HG02678 (cell line): ENCODE measurements around the gene PPM1B.
A peak's percentile ranks its signal among the peaks of the same experiment; 100 is the strongest.
"Not testable (repeated sequence)": the region's sequence is repeated elsewhere in the genome, so short reads cannot be mapped to it uniquely, and the experiment has no call there.

Experiments
- ATAC-seq: cut with Tn5 transposase; IDR thresholded peaks from one replicate; pipeline ENCODE4 v1.9.1; 2021; ENCODE audit warnings: mild to moderate bottlenecking, moderate library complexity; ENCODE audit not compliant: unreplicated experiment

PPM1B gene

DNA sequence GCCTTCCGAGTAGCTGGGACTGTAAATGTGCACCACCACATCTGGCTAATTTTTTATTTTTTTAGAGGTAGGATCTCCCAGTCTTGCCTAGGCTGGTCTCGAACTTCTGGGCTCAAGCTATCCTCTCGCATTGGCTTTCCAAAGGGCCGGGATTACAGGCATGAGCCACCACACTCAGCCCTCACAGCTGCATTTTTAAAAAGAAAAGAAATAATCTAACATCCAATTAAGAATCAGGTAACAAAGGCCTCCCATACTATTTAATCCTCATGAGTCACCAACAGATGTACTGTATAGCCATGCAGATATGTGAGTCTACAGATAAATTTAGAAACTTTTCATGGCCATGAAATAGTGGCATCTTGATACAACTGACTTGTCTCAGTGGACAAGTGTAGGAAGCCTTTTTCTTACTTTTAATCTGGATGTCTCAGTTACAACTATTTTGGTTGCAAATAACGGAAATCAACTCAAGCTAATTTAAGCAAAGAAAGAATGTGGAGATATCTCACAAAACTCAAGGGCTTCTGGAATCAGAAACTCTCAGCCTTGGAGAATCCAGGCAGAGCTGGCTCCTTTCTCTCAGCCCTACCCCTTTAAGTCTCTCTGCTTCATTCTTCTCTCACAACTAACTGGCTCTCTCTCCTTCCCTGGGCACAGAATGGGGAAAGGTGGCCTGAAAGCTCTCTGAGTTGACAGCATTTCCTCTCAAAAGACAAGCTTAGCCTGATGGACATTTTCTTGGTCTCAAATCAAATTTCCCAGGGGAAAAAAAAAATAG lies 12.8 kb upstream of the PPM1B start:
- no peak for ATAC-seq

DNA sequence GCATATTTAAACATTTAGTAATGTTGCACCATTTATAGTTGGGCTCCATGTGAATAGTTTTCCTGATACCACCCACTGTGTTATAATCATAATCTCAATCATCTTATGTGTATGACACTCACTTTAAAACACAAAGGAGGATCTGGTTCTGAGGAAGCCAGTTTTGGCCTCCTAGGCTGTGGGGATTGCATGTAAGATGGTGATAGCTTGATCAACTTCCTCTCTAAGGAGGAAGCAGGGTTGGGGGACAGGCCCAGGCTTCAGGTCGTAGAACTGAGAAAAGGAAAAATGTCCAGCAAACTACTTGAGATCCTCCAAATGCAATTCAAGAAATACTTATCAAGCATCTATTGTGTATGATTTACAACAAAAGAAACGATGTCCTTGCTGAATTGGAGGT lies 4.9 kb upstream of the PPM1B start:
- ATAC-seq: no peak

DNA sequence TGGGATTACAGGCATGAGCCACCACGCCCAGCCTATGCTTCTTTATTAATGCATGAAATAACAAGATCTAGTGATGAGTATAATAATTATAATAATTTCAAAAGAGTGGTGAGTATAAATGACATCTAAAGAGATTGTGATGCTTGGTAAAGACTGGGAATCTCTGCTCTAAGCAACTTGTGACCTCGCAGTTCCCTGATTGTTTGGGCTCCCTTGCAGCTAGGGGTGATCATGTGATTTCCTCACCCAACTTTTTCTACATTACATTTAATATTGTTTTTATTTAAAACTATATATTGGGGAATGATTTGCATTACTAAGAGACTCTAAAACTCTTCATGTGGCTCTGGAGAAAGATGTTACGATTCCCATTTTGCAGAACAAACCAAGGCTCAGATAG lies 4.1 kb upstream of the PPM1B start:
- ATAC-seq: no peak

DNA sequence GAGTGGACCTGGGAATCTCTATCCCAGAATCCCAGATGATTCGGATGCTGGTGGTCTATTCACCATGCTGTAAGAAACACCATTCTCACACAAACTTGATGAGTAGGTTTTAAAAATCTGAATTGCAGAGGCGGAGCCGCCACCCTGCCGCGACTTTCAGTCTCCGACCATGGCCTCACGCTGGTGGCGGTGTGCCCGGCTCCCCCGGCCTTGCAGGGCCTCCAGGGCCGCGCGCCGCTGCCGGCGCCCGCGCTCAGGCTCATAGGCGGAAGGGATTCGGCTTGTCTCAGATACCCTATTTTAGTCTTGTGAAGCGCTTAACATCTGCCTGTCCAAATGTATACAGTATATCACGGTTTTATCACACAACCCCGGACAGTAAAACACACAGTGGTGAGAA lies 2.6 kb upstream of the PPM1B start:
- no peak for ATAC-seq

DNA sequence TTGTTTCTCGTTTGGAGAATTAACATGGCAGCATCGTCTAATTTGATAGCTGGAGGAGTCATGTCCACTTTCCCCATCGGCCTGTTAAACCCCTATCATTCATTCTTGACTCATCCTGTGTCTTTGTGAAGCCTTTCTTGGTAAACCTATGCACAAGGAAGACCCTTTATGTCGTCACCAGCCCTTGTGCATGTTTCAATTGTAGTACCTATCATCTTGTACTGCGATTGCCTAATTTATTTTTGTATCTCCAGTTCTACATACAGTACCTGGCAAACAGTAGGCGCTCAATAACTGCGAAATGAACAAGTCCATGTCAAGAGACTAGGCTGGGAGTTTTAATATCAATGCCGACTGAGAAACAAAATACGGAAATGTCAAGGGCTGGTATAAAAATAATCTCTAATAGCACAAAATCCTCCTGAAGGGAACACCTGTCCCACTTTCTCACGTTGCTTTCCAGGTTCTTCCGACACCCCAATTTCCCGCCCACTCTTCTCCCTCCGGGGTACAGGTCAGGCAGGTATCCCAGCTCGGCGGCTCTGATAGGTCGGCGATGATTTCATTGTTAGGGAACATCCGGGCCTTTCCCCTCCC lies 1.3 kb upstream of the PPM1B start:
- no peak for ATAC-seq

DNA sequence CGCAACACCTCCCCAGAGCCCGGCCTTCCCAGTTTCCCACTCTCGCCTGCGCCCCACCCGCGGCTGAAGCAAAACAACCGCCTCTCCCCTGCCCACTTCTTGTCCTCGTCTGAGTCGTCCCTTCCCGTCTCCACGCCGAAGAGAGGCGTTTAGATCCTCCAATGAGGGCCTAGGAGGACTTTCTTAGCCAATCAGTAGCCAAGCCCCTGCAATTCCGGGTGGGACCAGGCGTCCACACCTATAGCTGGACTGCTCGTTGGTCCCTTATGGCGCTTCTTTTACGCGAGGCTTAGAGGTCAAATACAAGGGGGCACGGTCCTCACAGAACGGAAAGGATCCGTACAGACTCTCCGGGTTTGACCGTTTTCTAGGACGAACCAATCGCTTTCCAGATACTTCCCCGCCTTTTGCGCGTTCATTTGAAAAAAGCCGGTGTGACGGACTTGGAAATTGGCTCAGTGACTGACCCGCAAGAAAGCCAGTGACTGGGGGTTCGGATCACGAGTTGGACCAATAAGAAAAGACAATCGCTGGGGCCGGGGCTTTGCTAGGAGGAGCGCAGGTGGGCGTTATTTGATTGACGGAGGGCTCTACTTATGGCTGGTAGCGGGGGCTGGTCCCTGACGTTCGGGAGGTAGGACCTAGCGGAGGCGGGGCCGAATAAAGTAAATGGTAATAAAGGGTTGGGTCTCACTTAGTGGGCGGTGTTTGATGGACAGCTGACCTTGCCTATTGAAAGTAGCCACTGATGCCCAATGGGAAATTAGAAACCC lies 581 bp upstream of the PPM1B start:
- ATAC-seq: peak; percentile 81

DNA sequence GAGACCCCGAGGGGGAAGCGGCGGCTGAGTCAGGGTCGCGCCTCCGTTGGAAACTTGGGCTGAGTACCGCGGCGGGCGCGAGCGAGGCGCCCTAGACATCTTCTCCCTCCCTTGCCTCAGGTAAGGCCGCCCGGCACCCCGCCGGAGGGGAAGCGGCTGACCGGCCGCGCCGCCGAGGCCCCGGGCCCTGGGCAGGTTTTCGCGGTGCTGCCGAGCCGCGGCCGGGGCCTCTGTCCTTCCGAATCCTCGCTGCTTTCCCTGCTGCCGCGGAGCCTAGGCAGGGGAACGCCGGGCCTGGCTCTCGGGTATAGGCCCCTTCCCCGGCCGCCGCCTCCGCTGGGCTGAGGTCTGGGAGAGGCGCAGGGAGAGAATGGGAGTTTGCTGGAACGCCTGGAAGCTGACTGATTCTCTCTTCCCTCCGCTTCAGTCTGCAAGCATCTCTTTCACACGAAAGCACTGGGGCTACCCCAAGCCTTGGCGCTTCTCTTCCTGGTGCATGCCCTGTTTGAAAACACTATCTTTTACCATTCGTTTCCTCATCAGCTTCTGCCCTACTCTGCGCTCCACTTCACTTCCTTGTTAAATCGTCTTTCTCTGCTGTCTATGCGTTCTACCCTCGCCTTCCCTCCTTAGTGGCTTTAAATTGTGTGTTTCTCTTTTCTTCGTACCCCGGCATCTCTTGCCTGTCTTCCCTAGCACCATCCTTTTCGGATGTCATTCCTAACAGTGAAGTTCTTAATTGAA lies 652 bp downstream of the PPM1B start:
- no peak for ATAC-seq

DNA sequence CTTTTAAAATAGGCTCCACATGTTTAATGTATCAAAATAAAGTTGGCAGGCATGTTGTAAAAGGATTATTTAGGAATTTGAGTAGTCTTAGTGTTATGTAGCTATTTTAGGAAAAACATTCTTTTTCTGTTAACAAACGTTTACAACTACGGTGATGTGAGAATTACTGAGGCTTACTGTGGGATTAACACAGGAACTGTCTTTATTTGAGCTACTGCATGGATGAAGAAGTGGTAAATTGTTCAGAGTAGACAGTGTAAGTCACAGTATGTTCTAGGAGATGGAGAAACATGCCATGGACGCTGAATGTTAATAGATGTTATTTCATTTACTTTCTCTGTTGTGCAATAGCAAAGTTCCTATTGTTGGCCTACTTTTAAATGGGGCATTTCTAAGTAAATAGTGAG lies 1.6 kb downstream of the PPM1B start:
- ATAC-seq: no peak

DNA sequence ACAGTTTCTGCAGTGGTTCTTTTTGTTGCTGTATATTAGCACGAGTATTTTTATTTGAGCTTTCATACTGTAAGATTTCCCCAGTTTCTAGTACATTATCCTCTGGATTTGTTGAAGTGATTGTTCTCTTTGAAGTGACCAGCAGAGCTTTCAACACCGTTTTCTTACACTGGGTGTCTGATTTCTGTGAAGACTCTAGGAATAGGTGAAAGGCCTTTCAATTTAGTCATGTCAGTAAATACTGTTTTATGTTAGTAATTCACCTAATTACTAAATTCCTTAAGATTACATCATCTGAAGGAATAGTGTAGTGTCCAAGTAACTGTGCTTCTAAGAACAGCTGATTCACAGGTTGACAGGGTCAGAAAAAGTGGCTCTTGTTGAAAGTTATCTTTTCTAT lies 2.3 kb downstream of the PPM1B start:
- no peak for ATAC-seq

DNA sequence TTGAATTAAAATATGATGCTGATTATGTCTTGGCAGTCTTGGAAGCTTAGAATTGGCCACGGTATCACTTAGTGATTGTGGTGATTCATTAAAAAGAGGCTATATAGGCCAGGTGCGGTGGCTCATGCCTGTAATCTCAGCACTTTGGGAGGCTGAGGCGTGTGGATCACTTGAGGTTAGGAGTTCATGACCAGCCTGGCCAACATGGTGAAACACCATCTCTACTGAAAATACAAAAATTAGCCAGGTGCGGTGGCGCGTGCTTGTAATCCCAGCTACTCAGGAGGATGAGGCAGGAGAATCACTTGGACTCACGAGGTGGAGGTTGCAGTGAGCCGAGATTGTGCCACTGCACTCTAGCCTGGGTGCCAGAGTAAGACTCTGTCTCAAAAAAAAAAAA lies 2.8 kb downstream of the PPM1B start:
- not testable (repeated sequence) for ATAC-seq

DNA sequence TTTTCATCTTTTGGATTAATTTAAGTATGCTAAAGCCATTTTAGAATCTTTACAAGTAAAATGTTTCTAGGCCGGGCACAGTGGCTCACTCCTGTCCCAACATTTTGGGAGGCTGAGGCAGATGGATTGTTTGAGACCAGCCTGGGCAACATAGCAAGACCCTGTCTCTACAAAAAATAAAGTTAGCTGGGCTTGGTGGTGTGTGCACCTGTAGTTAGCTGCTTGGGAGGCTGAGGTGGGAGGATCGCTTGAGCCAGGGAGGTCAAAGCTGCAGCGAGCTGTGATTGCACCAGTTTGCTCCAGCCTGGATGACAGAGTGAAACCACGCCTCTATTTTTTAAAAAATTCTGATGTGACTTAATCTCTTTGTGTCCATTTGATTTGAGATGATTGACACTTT lies 3.9 kb downstream of the PPM1B start:
- ATAC-seq: no peak

DNA sequence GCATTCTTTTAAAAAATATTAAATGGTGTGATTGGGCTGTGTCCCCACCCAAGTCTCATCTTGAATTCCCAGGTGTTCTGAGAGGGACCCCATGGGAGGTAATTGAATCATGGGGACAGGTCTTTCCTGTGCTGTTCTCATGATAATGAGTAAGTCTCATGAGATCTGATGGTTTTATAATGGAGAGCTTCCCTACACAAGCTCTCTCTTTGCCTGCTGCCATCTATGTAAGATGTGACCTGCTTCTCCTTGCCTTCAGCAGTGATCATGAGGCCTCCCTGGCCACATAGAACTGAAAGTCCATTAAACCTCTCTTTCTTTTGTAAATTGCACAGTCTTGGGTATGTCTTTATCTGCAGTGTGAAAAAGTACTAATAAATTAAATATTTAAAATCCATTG lies 10.3 kb downstream of the PPM1B start:
- ATAC-seq: no peak

DNA sequence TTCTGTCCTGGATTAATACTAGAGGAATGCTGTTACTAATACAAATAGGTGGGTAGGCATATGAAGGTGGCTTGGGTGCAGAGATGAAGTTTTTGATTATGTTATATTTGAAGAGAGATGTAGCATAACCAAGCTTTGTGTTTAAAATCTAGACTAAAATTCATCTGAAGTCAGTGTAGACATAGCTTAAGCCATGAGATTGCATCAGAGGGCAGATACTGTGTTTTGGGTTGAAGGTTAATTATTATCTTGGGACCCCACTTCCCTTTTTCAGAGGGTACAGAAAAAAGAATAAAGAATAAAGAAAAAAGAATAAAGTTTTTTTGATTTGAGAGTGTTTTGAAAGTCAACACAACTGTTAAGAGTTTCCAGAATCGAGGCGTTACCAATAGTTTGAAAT lies 13.0 kb downstream of the PPM1B start:
- ATAC-seq: peak; percentile 62

DNA sequence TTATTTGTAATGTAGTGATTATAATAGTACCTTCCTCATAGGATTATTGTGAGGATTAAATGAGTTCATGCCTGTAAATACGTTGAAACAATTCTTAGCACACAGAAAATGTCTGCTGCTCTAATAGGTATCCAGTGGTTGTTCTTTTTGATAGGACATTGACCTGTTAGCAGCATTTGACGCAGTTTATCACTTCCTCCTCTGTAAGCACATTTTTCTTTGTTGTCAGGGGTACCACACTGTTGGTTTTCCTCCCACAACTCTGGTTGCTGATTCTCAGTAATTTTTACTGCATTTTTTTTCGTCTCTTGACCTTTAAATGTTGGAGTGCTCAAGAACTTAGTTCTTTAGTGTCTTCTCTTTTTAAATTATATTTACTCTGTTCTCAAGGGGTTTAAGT lies 15.4 kb downstream of the PPM1B start:
- no peak for ATAC-seq

DNA sequence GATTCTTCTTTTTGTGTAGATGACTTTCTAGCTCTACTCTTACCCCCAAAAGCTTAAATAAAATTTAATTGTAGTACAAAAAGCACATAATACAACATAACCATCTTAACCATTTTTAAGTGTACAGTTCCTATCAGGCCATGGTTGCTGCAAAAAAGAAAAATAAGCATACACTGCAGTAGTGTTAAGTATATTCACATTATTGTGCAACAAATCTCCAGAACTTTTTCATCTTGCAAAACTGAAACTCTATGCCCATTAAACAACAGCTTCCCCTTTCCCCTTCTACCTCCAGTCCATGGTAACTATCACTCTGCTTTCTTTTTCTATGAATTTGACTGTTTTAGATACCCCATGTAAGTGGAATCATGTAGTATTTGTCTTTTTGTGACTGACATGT lies 18.1 kb downstream of the PPM1B start:
- no peak for ATAC-seq

DNA sequence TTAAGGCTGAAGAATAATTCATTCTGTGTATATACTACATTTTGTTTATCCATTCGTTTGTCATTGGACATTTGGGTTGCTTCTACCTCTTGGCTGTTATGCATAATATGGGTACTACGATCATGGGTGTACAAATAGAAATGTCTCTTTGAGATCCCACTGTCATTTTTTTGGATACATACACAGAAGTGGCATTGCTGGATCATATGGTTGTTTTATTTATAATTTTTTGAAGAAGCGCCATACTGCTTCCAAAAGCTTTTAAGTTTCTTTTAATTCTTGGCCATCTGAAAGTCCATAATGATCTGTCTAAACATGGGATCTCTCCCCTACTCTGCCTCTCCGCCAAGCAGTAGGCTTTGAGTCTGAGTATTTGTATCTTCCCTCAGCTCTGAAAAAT lies 18.6 kb downstream of the PPM1B start:
- ATAC-seq: no peak

DNA sequence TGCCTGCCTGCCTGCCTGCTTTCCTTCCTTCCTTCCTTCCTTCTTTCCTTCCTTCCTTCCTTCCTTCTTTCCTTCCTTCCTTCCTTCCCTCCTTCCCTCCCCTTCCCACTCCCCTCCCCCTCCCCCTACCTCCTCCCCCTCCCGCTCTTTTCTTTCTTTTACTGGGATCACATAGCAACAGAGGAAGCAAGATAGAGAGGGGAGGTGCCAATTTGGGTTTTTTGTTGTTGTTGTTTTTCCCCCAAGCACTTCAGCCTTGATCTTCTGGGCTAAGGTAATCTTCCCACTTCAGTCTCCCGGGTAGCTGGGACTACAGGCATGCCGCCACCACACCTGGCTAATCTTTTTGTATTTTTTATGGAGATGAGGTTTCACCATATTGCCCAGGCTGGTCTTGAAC lies 20.0 kb downstream of the PPM1B start:
- no peak for ATAC-seq

DNA sequence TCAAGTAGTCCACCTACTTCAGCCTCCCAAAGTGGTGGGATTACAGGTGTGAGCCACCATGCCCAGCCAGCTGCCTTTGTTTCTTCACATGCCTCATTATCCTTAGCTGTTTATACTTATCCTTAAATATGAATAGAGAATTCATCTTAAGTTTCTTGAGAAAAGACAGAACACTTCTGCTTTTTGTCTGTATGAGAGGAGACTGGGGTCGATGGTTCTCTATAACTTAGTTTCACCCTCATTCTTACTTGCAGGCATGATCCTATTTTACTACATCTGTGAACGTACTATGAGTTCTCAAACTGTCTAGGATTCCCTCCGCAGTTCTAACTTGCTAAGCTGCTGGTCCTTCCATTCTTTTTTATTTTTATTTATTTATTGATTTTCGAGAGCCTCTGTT lies 20.4 kb downstream of the PPM1B start:
- ATAC-seq: no peak

DNA sequence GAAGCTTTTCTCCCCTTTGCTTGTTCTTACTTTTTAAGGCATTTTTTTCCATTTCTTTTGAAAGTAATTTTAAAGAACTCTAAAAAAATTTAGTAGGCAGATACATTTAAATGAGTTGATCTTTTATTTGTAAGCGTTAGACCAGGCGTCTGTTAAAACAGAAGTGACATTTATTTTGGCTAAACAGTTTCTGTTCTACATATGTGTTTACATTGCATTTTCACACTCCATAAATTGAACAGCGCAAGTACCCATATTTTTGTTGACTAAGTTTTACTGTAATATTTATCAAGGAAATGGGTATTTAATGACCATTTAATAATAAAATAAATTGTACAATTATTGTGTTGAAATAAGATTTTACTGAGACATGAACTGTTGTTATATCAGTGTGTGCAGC lies 21.9 kb downstream of the PPM1B start:
- ATAC-seq: no peak

DNA sequence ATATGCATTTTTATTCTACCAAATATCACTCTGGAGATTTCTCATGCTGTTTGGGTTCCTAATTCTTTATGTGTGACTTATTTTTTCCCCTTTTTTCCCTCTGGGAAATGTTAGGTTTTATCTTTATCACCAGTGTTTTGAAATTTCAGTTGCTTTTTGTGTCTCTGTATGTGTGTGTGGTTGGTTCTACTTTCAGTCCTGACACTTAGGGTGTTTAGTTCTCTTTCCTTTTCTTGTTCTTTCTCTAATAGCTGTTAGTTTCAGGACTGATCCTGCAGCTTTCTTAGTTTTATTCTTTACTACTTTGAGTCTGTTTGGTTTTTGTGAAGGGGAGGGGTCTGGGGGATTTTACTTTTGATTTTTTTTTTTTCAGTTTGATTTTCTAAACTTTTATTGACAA lies 23.1 kb downstream of the PPM1B start:
- peak; percentile 92 for ATAC-seq

DNA sequence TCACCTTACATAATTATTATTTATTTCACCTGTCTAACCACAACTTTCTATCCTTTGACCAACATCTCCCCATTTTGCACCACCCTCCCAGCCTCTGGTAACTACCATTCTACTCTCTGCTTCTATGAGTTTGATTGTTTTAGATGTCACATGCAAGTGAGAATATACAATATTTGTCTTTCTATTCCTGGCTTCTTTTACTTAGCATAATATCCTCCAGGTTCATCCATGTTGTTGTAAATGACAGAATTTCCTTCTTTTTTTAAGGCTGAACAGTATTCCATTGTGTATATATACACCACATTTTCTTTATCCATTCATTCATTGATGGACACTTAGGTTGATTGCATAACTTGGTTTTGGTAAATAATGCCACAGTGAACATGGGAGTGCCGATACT lies 24.0 kb downstream of the PPM1B start:
- no peak for ATAC-seq
